Nephron progenitor cell (in vitro differentiated cells): ENCODE measurements around the gene CETP.

Experiments
- DNase-seq: peaks from one replicate; pipeline ENCODE4 v3.0.0; 2021
- H3K27ac Mint-ChIP-seq: 2 replicates; pipeline ENCODE4 v1.8.0; 2021; ENCODE audit warnings: mild to moderate bottlenecking, moderate library complexity, mixed read lengths
- H3K27me3 Mint-ChIP-seq: 2 replicates; pipeline ENCODE4 v1.8.0; 2021; ENCODE audit warnings: mild to moderate bottlenecking, low read depth, mixed read lengths; ENCODE audit not compliant: poor library complexity
- H3K36me3 Mint-ChIP-seq: 2 replicates; pipeline ENCODE4 v1.8.0; 2021; ENCODE audit warnings: low read depth, mixed read lengths
- H3K4me1 Mint-ChIP-seq: 2 replicates; pipeline ENCODE4 v1.8.0; 2021; ENCODE audit warnings: mixed read lengths
- H3K4me3 Mint-ChIP-seq: 2 replicates; pipeline ENCODE4 v1.8.0; 2021; ENCODE audit warnings: mild to moderate bottlenecking, moderate library complexity, mixed read lengths
- H3K9me3 Mint-ChIP-seq: 2 replicates; pipeline ENCODE4 v1.8.0; 2021; ENCODE audit warnings: mild to moderate bottlenecking, moderate library complexity, mixed read lengths
- CTCF ChIP-seq: fragments of 200-600 bp; sonication (generic); IDR thresholded peaks from 2 replicates; pipeline ENCODE4 v1.5.0; 2021; ENCODE audit warnings: antibody characterized with exemption

The CETP gene

DNA sequence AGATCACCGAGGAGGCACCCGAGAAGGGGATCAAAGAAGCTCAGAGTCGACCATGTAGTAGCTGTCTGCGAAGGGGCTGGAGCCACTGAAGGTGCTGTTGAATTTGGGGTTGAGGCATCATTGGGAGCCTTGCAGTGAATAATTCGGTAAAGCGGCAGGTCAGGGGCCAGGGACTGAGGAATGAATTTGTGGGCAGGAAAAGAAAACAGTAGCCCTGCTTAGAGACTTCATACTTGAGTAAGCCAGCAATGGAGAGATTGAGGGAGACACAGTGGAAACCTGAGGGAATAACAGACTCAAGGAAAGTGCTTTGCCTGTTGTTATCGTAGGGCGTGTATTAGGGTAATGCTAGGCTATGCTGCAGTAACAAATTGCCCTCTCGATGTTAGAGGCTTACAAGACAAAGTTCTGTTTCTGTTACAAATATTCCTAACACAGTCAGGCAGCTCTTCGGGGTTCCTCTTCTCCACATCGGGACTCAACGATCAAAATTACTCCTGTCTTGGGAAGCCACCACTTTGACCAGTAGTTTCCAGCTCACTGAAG is 43.2 kb upstream of the CETP start:
- H3K27me3 Mint-ChIP-seq: peaks cover 39% of the 10 kb centered on the region
- no peak overlapping the region for H3K27ac Mint-ChIP-seq
- TF ChIP-seq CTCF: no peak

DNA sequence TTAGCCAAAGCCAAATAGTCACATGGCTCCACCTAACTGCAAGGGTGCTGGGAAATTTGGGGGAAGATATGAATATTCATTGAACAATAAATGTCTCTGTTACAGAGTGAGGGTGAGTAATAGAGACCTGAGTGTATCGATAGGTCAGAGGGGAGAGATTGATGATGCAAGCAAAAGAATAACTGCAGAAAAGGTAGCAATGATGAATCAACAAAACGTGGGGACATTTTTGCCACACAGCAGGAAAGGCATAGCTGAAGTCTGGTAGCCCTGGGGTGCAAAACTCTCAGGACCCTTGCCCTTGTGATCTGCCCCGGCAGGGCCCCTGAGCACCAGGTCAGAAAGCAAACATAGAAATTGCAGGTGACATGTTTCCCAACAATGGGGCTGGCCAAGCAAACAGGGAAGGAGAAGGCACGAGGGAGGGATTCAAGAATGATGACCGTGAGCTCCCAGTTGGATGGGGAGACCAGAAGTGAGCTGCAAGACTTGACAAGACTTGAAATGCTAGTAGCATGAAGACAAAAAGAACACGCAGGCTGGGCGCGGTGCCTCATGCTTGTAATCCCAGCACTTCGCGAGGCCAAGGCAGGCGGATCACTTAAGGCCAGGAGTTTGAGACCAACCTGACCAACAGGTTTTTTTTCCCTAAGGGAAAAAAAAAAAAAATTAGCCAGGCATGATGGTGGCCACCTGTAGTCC is 42.5 kb upstream of the CETP start:
- H3K4me1 Mint-ChIP-seq: peaks cover 46% of the 10 kb centered on the region
- no peak for DNase-seq
- no peaks in the 10 kb centered on the region for H3K9me3 Mint-ChIP-seq
- no peaks in the 10 kb centered on the region for H3K36me3 Mint-ChIP-seq
- H3K4me3 Mint-ChIP-seq: no peak overlapping the region
- peaks cover 44% of the 10 kb centered on the region for H3K27me3 Mint-ChIP-seq
- peak overlapping the region; percentile 57 for H3K27ac Mint-ChIP-seq
- no peak for TF ChIP-seq CTCF

More for the DNA sequence above, 43.2 kb upstream of the CETP start:
- Mint-ChIP-seq H3K9me3 (no peaks in the 10 kb centered on the region), H3K4me3 (no peak overlapping the region), H3K36me3 (no peaks in the 10 kb centered on the region), H3K4me1 (peaks cover 51% of the 10 kb centered on the region)
- DNase-seq: no peak

GRCh38 chr16:56921571-56921970 is 40.2 kb upstream of the CETP start:
- no peak overlapping the region for H3K27ac Mint-ChIP-seq

DNA sequence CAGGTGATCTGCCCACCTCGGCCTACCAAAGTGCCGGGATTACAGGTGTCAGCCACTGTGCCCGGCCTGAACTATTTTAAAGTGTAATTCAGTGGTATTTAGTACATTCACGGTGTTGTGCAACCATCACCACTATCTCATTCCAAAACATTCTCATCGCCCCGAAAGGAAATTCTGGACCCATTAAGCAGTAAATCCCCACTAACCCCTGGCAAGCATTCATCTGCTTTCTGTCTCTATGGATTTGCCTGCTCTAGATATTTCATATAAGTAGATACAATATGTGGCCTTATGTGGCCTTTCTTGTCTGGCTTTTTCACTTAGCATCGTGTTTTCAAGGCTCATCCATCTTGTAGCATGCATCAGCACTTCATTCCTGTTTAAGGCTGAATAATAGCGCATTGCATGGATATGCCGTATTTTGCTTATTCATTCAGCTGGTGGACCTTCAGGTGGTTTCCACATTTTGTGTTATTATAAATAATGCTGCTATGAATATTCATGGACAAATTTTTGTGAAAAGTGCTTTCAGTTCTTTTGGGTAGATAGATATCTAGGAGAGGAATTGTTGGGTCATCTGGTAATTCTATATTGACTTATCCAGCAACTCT is 38.2 kb upstream of the CETP start:
- peaks cover 59% of the 10 kb centered on the region for H3K27me3 Mint-ChIP-seq
- no peak overlapping the region for H3K4me3 Mint-ChIP-seq
- TF ChIP-seq CTCF: no peak
- peaks cover 3% of the 10 kb centered on the region for H3K9me3 Mint-ChIP-seq
- no peak for DNase-seq
- H3K27ac Mint-ChIP-seq: no peak overlapping the region
- peaks cover 19% of the 10 kb centered on the region for H3K4me1 Mint-ChIP-seq
- H3K36me3 Mint-ChIP-seq: no peaks in the 10 kb centered on the region

More at GRCh38 chr16:56921571-56921970, 40.2 kb upstream of the CETP start:
- DNase-seq: no peak
- Mint-ChIP-seq H3K4me1 (peaks cover 31% of the 10 kb centered on the region), H3K4me3 (no peak overlapping the region), H3K36me3 (no peaks in the 10 kb centered on the region), H3K27me3 (peaks cover 53% of the 10 kb centered on the region), H3K9me3 (no peaks in the 10 kb centered on the region)
- no peak for TF ChIP-seq CTCF

DNA sequence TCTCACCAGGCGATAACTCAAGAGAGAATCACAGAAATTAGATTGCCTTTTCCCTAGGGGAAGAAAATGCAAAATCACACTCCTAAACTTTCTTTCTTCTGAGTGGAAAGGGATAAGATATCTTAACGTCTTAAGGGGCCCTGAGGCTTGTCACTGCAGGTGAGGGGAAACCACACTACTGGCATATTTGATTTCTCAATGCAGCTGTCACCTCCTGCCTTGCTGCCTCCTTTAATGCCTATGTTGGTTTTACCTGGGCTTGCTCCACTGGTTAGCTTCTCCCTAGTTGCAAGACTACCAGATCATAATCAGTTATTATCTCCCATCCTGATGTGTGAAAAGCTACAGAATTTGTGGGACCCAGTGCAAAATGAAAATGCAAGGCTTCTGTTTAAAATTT is 34.3 kb upstream of the CETP start:
- H3K4me1 Mint-ChIP-seq: peaks cover 16% of the 10 kb centered on the region
- H3K27ac Mint-ChIP-seq: no peak overlapping the region
- H3K4me3 Mint-ChIP-seq: no peak overlapping the region
- peaks cover 3% of the 10 kb centered on the region for H3K9me3 Mint-ChIP-seq
- H3K27me3 Mint-ChIP-seq: peaks cover 44% of the 10 kb centered on the region
- no peak for TF ChIP-seq CTCF
- no peaks in the 10 kb centered on the region for H3K36me3 Mint-ChIP-seq
- DNase-seq: no peak
